ENCODE data around the gene METTL21C. TPM values are rescaled to one million over a fixed set of nuclear protein-coding genes. Genes with fewer than 3 reads are reported as not detected.

Gene METTL21C
- total RNA-seq, 2 donors from 2014 or later = not detected

DNA sequence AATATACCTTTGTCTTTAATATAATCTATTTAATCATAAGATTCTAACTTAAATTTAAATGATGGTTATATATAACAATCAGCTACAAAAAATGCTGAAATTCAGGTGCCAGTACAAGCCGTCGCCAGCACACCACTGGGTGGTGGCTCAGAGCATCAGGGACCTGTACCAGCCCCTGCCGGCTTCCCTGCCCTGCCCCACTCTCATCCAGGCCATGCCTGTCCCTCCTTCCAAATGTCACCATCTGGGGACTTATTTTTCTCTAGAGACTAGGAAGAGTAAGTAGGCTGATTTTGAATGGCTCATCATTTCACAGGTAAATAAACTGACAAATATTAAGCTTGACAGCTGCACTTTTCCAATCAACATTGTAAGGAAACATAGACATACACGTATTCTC lies 1.6 kb downstream of the METTL21C start:
- Histone ChIP-seq H3K4me1 (ENCODE audit: control insufficient read depth in 1 of 2, low read depth in 2 of 2) (no peaks in the 10 kb centered on the region), H3K9me3 (no peaks in the 10 kb centered on the region), H3K36me3 (no peaks in the 10 kb centered on the region), H3K4me3 (no peak overlapping the region), H3K27me3 (replicated peaks; ENCODE audit: insufficient read depth) (no peaks in the 10 kb centered on the region), H3K27ac (no peak overlapping the region)
- TF ChIP-seq CTCF (IDR thresholded peaks at IDR 0.05) = no peak
- DNase-seq (ENCODE audit: low spot score) (no peak), ATAC-seq (ENCODE audit: insufficient number of reproducible peaks, low FRiP score, low read depth) (no peak)

GRCh38 chr13:102692491-102692826 lies 2.4 kb downstream of the METTL21C start:
- Histone ChIP-seq H3K27ac (no peak overlapping the region), H3K4me3 (no peak overlapping the region), H3K36me3 (no peaks in the 10 kb centered on the region), H3K4me1 (ENCODE audit: control insufficient read depth in 1 of 2, low read depth in 2 of 2) (no peaks in the 10 kb centered on the region), H3K9me3 (no peaks in the 10 kb centered on the region), H3K27me3 (replicated peaks; ENCODE audit: insufficient read depth) (no peaks in the 10 kb centered on the region)
- DNase-seq (ENCODE audit: low spot score) = no peak
- no peak for ATAC-seq (ENCODE audit: insufficient number of reproducible peaks, low FRiP score, low read depth)
- TF ChIP-seq CTCF (IDR thresholded peaks at IDR 0.05) = no peak

DNA sequence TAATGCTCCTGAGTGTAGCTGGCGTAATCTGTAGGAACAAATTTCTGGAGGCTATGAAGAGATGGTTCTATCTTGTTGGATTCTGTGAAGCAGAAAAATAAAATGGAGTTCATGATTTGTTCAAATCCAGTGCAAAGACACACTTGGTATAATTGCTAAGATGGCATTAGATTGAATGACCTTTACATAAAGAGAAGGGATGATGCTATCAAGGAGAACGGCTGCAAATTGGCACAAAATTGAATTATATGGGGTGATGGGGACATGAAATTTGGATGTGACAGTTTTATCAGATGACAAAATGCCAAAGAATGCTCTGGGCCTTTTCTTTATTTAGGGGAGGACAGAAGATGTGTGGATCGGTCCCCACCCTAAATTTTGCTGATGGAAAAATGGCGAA lies 4.0 kb downstream of the METTL21C start:
- TF ChIP-seq CTCF (IDR thresholded peaks at IDR 0.05) = no peak
- DNase-seq (ENCODE audit: low spot score) (no peak), ATAC-seq (ENCODE audit: insufficient number of reproducible peaks, low FRiP score, low read depth) (no peak)
- H3K27me3 ChIP-seq (replicated peaks; ENCODE audit: insufficient read depth) = no peaks in the 10 kb centered on the region
- no peaks in the 10 kb centered on the region for H3K36me3 ChIP-seq
- H3K4me3 ChIP-seq = no peak overlapping the region
- no peaks in the 10 kb centered on the region for H3K4me1 ChIP-seq (ENCODE audit: control insufficient read depth in 1 of 2, low read depth in 2 of 2)
- no peak overlapping the region for H3K27ac ChIP-seq
- H3K9me3 ChIP-seq = no peaks in the 10 kb centered on the region

- no peak for DNase-seq (ENCODE audit: low spot score)
- TF ChIP-seq CTCF (IDR thresholded peaks at IDR 0.05) = no peak
Observed at GRCh38 chr13:102688306-102688973, 6.4 kb downstream of the METTL21C start.

DNA sequence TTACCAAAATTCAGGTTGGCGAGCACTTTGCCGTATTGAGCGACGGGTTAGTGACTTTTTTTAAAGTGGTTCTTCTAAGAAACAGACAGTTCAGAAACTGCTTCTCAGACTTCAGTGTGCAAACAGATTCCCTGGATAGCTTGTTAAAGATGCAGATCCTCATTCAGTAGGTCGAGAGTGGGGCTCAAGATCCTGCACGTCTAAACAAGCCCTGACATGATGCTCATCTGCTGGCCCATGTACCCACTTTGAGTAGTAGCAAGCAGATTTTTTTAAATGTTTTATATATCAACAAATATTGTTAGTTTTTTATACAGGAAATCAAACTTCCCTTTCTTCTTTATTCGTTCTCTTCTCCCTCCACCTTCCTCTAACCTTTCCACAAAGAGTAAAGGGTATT lies 7.3 kb downstream of the METTL21C start:
- Histone ChIP-seq H3K36me3 (no peaks in the 10 kb centered on the region), H3K4me3 (no peak overlapping the region), H3K27me3 (replicated peaks; ENCODE audit: insufficient read depth) (no peaks in the 10 kb centered on the region), H3K4me1 (ENCODE audit: control insufficient read depth in 1 of 2, low read depth in 2 of 2) (no peaks in the 10 kb centered on the region), H3K27ac (no peak overlapping the region), H3K9me3 (no peaks in the 10 kb centered on the region)
- TF ChIP-seq CTCF (IDR thresholded peaks at IDR 0.05) = no peak
- ATAC-seq (ENCODE audit: insufficient number of reproducible peaks, low FRiP score, low read depth) = no peak
- DNase-seq (ENCODE audit: low spot score) = no peak

More at GRCh38 chr13:102688306-102688973, 6.4 kb downstream of the METTL21C start:
- Histone ChIP-seq H3K9me3 (no peaks in the 10 kb centered on the region), H3K4me3 (no peak overlapping the region), H3K4me1 (ENCODE audit: control insufficient read depth in 1 of 2, low read depth in 2 of 2) (no peaks in the 10 kb centered on the region), H3K27me3 (replicated peaks; ENCODE audit: insufficient read depth) (no peaks in the 10 kb centered on the region), H3K27ac (no peak overlapping the region), H3K36me3 (no peaks in the 10 kb centered on the region)
- no peak for ATAC-seq (ENCODE audit: insufficient number of reproducible peaks, low FRiP score, low read depth)
